Natural killer cell treated with Interleukin-12 subunit alpha and Interleukin-12 subunit beta and Interleukin-15 and Interleukin-18, amount 100 ng/mL, for 72 hours (primary cell): Measurements from ENCODE around the gene GDPD5. TPM values are rescaled to one million over a fixed set of nuclear protein-coding genes. Genes with fewer than 3 reads are reported as not detected.

Experiments used
- ATAC-seq, 2 donors: fragments of 150-1000 bp; cut with Tn5 transposase in 1 of 2; sonication (Bioruptor Pico), chemical (Tn5 transposase) in 1 of 2; 2 replicates each; pipeline ENCODE4 v1.10.0; 2021
- DNase-seq: peaks from one replicate; pipeline ENCODE4 v3.0.0; 2022; ENCODE audit warnings: low spot score
- H3K27ac Mint-ChIP-seq, 2 donors: 1 replicate in 1 of 2; 2 replicates in 1 of 2; pipeline ENCODE4 v1.8.0; 2022; ENCODE audit warnings: mixed read lengths in 2 of 2, mild to moderate bottlenecking in 1 of 2, moderate library complexity in 1 of 2
- H3K27me3 Mint-ChIP-seq, 2 donors: 1 replicate in 1 of 2; 2 replicates in 1 of 2; pipeline ENCODE4 v1.8.0; 2022; ENCODE audit warnings: mixed read lengths in 2 of 2
- H3K36me3 Mint-ChIP-seq: one replicate; pipeline ENCODE4 v1.8.0; 2022; ENCODE audit warnings: mixed read lengths
- H3K4me1 Mint-ChIP-seq, 2 donors: 1 replicate in 1 of 2; 2 replicates in 1 of 2; pipeline ENCODE4 v1.8.0; 2022; ENCODE audit warnings: low read depth in 2 of 2, mixed read lengths in 2 of 2, mild to moderate bottlenecking in 1 of 2
- H3K4me3 Mint-ChIP-seq: one replicate; pipeline ENCODE4 v1.8.0; 2022; ENCODE audit warnings: mixed read lengths
- H3K9me3 Mint-ChIP-seq: 2 replicates; pipeline ENCODE4 v1.8.0; 2022; ENCODE audit warnings: mixed read lengths
- total RNA-seq, 2 donors: library from RNA; stranded (reverse); gene quantifications; one replicate each; pipeline ENCODE4 v1.2.3, GENCODE V29; 2022

GDPD5 gene
- total RNA-seq, 2 donors from 2014 or later = 7.2 to 28.2 TPM

GRCh38 chr11:75450236-75450635, 75.5 kb downstream of the GDPD5 start:
- Mint-ChIP-seq H3K4me1 (peaks cover 0 to 3% of the 10 kb centered on the region in 2 donors), H3K9me3 (no peaks in the 10 kb centered on the region), H3K27ac (no peak overlapping the region), H3K27me3 (peaks cover 0 to 7% of the 10 kb centered on the region in 2 donors), H3K4me3 (no peak overlapping the region), H3K36me3 (no peaks in the 10 kb centered on the region)
- no peak for DNase-seq
- no peak for ATAC-seq

- H3K4me3 Mint-ChIP-seq = no peak overlapping the region
- peaks cover 0 to 4% of the 10 kb centered on the region in 2 donors for H3K4me1 Mint-ChIP-seq
- ATAC-seq (no peak), DNase-seq (no peak)
- H3K36me3 Mint-ChIP-seq = no peaks in the 10 kb centered on the region
- H3K9me3 Mint-ChIP-seq = no peaks in the 10 kb centered on the region
- H3K27me3 Mint-ChIP-seq = peaks cover 0 to 9% of the 10 kb centered on the region in 2 donors
- no peak overlapping the region for H3K27ac Mint-ChIP-seq
Measured at GRCh38 chr11:75449776-75450175, 76.0 kb downstream of the GDPD5 start.

GRCh38 chr11:75449271-75449670, 76.5 kb downstream of the GDPD5 start:
- Mint-ChIP-seq H3K4me3 (no peak overlapping the region), H3K27me3 (peaks cover 0 to 9% of the 10 kb centered on the region in 2 donors), H3K27ac (no peak overlapping the region), H3K9me3 (no peaks in the 10 kb centered on the region), H3K36me3 (no peaks in the 10 kb centered on the region), H3K4me1 (peaks cover 0 to 4% of the 10 kb centered on the region in 2 donors)
- DNase-seq (no peak), ATAC-seq (no peak)

- no peak overlapping the region for H3K27ac Mint-ChIP-seq
- no peaks in the 10 kb centered on the region for H3K9me3 Mint-ChIP-seq
- H3K27me3 Mint-ChIP-seq = peaks cover 0 to 9% of the 10 kb centered on the region in 2 donors
Measured at GRCh38 chr11:75447415-75447814, 78.3 kb downstream of the GDPD5 start.

GRCh38 chr11:75445315-75445953, 80.3 kb downstream of the GDPD5 start:
- Mint-ChIP-seq H3K36me3 (no peaks in the 10 kb centered on the region), H3K4me1 (peaks cover 0 to 4% of the 10 kb centered on the region in 2 donors), H3K27ac (no peak overlapping the region)

More at GRCh38 chr11:75447415-75447814, 78.3 kb downstream of the GDPD5 start:
- Mint-ChIP-seq H3K36me3 (no peaks in the 10 kb centered on the region), H3K4me1 (peaks cover 0 to 4% of the 10 kb centered on the region in 2 donors), H3K4me3 (no peak overlapping the region)
- DNase-seq (no peak), ATAC-seq (no peak)

GRCh38 chr11:75443043-75443442, 82.7 kb downstream of the GDPD5 start:
- ATAC-seq = no peak
- H3K4me1 Mint-ChIP-seq = peaks cover 0 to 11% of the 10 kb centered on the region in 2 donors
- H3K27me3 Mint-ChIP-seq = peaks cover 0 to 6% of the 10 kb centered on the region in 2 donors
- H3K36me3 Mint-ChIP-seq = no peaks in the 10 kb centered on the region
- H3K27ac Mint-ChIP-seq = no peak overlapping the region
- H3K9me3 Mint-ChIP-seq = no peaks in the 10 kb centered on the region
- no peak for DNase-seq
- H3K4me3 Mint-ChIP-seq = no peak overlapping the region

More at GRCh38 chr11:75445315-75445953, 80.3 kb downstream of the GDPD5 start:
- ATAC-seq (peak; percentile 68 to 72), DNase-seq (no peak)
- Mint-ChIP-seq H3K4me3 (no peak overlapping the region), H3K9me3 (no peaks in the 10 kb centered on the region), H3K27me3 (peaks cover 0 to 6% of the 10 kb centered on the region in 2 donors)

- Mint-ChIP-seq H3K9me3 (no peaks in the 10 kb centered on the region), H3K27me3 (peaks cover 0 to 6% of the 10 kb centered on the region in 2 donors), H3K36me3 (no peaks in the 10 kb centered on the region), H3K27ac (no peak overlapping the region), H3K4me3 (no peak overlapping the region), H3K4me1 (peaks cover 0 to 11% of the 10 kb centered on the region in 2 donors)
- DNase-seq (no peak), ATAC-seq (no peak)
Measured at GRCh38 chr11:75442161-75442885, 83.4 kb downstream of the GDPD5 start.

- Mint-ChIP-seq H3K9me3 (no peaks in the 10 kb centered on the region), H3K4me1 (peaks cover 0 to 11% of the 10 kb centered on the region in 2 donors), H3K4me3 (no peak overlapping the region), H3K36me3 (no peaks in the 10 kb centered on the region), H3K27me3 (peaks cover 0 to 6% of the 10 kb centered on the region in 2 donors), H3K27ac (no peak overlapping the region)
- ATAC-seq (no peak), DNase-seq (no peak)
Measured at GRCh38 chr11:75441804-75442132, 84.0 kb downstream of the GDPD5 start.

GRCh38 chr11:75440960-75441803, 84.6 kb downstream of the GDPD5 start:
- Mint-ChIP-seq H3K27ac (no peak overlapping the region), H3K4me1 (peaks cover 0 to 11% of the 10 kb centered on the region in 2 donors), H3K27me3 (peaks cover 0 to 6% of the 10 kb centered on the region in 2 donors), H3K36me3 (no peaks in the 10 kb centered on the region), H3K9me3 (no peaks in the 10 kb centered on the region), H3K4me3 (no peak overlapping the region)
- DNase-seq = no peak
- no peak for ATAC-seq

GRCh38 chr11:75439495-75440120, 86.1 kb downstream of the GDPD5 start:
- Mint-ChIP-seq H3K4me3 (no peak overlapping the region), H3K9me3 (no peaks in the 10 kb centered on the region), H3K27me3 (peaks cover 0 to 4% of the 10 kb centered on the region in 2 donors), H3K4me1 (peaks cover 0 to 7% of the 10 kb centered on the region in 2 donors), H3K27ac (no peak overlapping the region), H3K36me3 (no peaks in the 10 kb centered on the region)
- no peak for ATAC-seq
- no peak for DNase-seq

- Mint-ChIP-seq H3K36me3 (no peaks in the 10 kb centered on the region), H3K4me1 (peaks cover 0 to 7% of the 10 kb centered on the region in 2 donors), H3K9me3 (no peaks in the 10 kb centered on the region), H3K27ac (peak overlapping the region in 1 of 2 donors; percentile 45), H3K27me3 (peaks cover 0 to under 1% of the 10 kb centered on the region in 2 donors), H3K4me3 (no peak overlapping the region)
- ATAC-seq (no peak), DNase-seq (no peak)
Measured at GRCh38 chr11:75439026-75439425, 86.7 kb downstream of the GDPD5 start.

GRCh38 chr11:75437966-75438659, 87.6 kb downstream of the GDPD5 start:
- no peak for DNase-seq
- H3K9me3 Mint-ChIP-seq = no peaks in the 10 kb centered on the region
- no peaks in the 10 kb centered on the region for H3K36me3 Mint-ChIP-seq
- H3K4me1 Mint-ChIP-seq = peaks cover 0 to 7% of the 10 kb centered on the region in 2 donors
- no peak overlapping the region for H3K4me3 Mint-ChIP-seq
- no peak for ATAC-seq
- no peak overlapping the region for H3K27ac Mint-ChIP-seq
- H3K27me3 Mint-ChIP-seq = peaks cover 2% of the 10 kb centered on the region in 2 donors

- no peaks in the 10 kb centered on the region for H3K9me3 Mint-ChIP-seq
- no peak overlapping the region for H3K27ac Mint-ChIP-seq
- H3K4me1 Mint-ChIP-seq = peaks cover 0 to 9% of the 10 kb centered on the region in 2 donors
- H3K4me3 Mint-ChIP-seq = no peak overlapping the region
- H3K27me3 Mint-ChIP-seq = peaks cover 12 to 15% of the 10 kb centered on the region in 2 donors
- DNase-seq (no peak), ATAC-seq (no peak)
- H3K36me3 Mint-ChIP-seq = no peaks in the 10 kb centered on the region
Measured at GRCh38 chr11:75436806-75437205, 88.9 kb downstream of the GDPD5 start.
